ENCODE results near the gene FRMD1.

Gene FRMD1

GRCh38 chr6:168058691-168059551 lies 20.1 kb downstream of the FRMD1 start:
- TF ChIP-seq CTCF (IDR thresholded peaks at IDR 0.05; ENCODE audit: borderline replicate concordance, extremely low read depth, low read length, poor library complexity, severe bottlenecking) (no peak), EZH2 (IDR thresholded peaks at IDR 0.05; ENCODE audit: borderline replicate concordance, low read depth, low read length, severe bottlenecking) (no peak)
- no peak overlapping the region for H3K4me2 ChIP-seq (ENCODE audit: insufficient read depth, low read length)
- H3K27me3 ChIP-seq (ENCODE audit: insufficient read depth, low read length, poor library complexity) = no peaks in the 10 kb centered on the region

GRCh38 chr6:168057836-168058235 lies 21.2 kb downstream of the FRMD1 start:
- H3K9ac ChIP-seq (ENCODE audit: low read depth, low read length) = no peak overlapping the region
- TF ChIP-seq CTCF (IDR thresholded peaks at IDR 0.05; ENCODE audit: borderline replicate concordance, extremely low read depth, low read length, poor library complexity, severe bottlenecking) (no peak), EZH2 (IDR thresholded peaks at IDR 0.05; ENCODE audit: borderline replicate concordance, low read depth, low read length, severe bottlenecking) (no peak)
- no peaks in the 10 kb centered on the region for H3K4me1 ChIP-seq (ENCODE audit: insufficient read depth, low read length)
- H4K20me1 ChIP-seq (ENCODE audit: insufficient read depth, low read length) = no peaks in the 10 kb centered on the region
- no peak for DNase-seq
- peaks cover 28% of the 10 kb centered on the region for H3K9me3 ChIP-seq (ENCODE audit: insufficient read depth, low read length, severe bottlenecking)
- H3K27ac ChIP-seq (ENCODE audit: low read length) = no peak overlapping the region
- H3K4me3 ChIP-seq (ENCODE audit: low read depth in 1 of 2, low read length in 2 of 2) = no peak overlapping the region
- H3K36me3 ChIP-seq (ENCODE audit: insufficient read depth, low read length) = no peaks in the 10 kb centered on the region
- H3K27me3 ChIP-seq (ENCODE audit: insufficient read depth, low read length, poor library complexity) = no peaks in the 10 kb centered on the region
- ATAC-seq (ENCODE audit: insufficient read depth, low read depth) = no peak
- no peaks in the 10 kb centered on the region for H3K79me2 ChIP-seq (ENCODE audit: insufficient read depth, low read length)
- H3K4me2 ChIP-seq (ENCODE audit: insufficient read depth, low read length) = no peak overlapping the region
- H2AFZ ChIP-seq (ENCODE audit: low read depth, low read length) = no peak overlapping the region

More at GRCh38 chr6:168058691-168059551, 20.1 kb downstream of the FRMD1 start:
- DNase-seq (no peak), ATAC-seq (ENCODE audit: insufficient read depth, low read depth) (no peak)
- peaks cover 31% of the 10 kb centered on the region for H3K9me3 ChIP-seq (ENCODE audit: insufficient read depth, low read length, severe bottlenecking)
- H2AFZ ChIP-seq (ENCODE audit: low read depth, low read length) = no peak overlapping the region
- H4K20me1 ChIP-seq (ENCODE audit: insufficient read depth, low read length) = no peaks in the 10 kb centered on the region
- no peaks in the 10 kb centered on the region for H3K4me1 ChIP-seq (ENCODE audit: insufficient read depth, low read length)
- H3K4me3 ChIP-seq (ENCODE audit: low read depth in 1 of 2, low read length in 2 of 2) = no peak overlapping the region
- H3K27ac ChIP-seq (ENCODE audit: low read length) = no peak overlapping the region
- no peak overlapping the region for H3K9ac ChIP-seq (ENCODE audit: low read depth, low read length)
- H3K79me2 ChIP-seq (ENCODE audit: insufficient read depth, low read length) = no peaks in the 10 kb centered on the region
- no peaks in the 10 kb centered on the region for H3K36me3 ChIP-seq (ENCODE audit: insufficient read depth, low read length)

- Histone ChIP-seq H3K4me1 (ENCODE audit: insufficient read depth, low read length) (no peaks in the 10 kb centered on the region), H3K4me3 (ENCODE audit: low read depth in 1 of 2, low read length in 2 of 2) (no peak overlapping the region), H3K27ac (ENCODE audit: low read length) (no peak overlapping the region), H3K36me3 (ENCODE audit: insufficient read depth, low read length) (no peaks in the 10 kb centered on the region), H3K27me3 (ENCODE audit: insufficient read depth, low read length, poor library complexity) (no peaks in the 10 kb centered on the region), H3K9me3 (ENCODE audit: insufficient read depth, low read length, severe bottlenecking) (peaks cover 22% of the 10 kb centered on the region), H3K4me2 (ENCODE audit: insufficient read depth, low read length) (no peak overlapping the region), H3K79me2 (ENCODE audit: insufficient read depth, low read length) (no peaks in the 10 kb centered on the region), H2AFZ (ENCODE audit: low read depth, low read length) (no peak overlapping the region), H3K9ac (ENCODE audit: low read depth, low read length) (no peak overlapping the region), H4K20me1 (ENCODE audit: insufficient read depth, low read length) (no peaks in the 10 kb centered on the region)
- DNase-seq (no peak), ATAC-seq (ENCODE audit: insufficient read depth, low read depth) (no peak)
- no peak for TF ChIP-seq CTCF (IDR thresholded peaks at IDR 0.05; ENCODE audit: borderline replicate concordance, extremely low read depth, low read length, poor library complexity, severe bottlenecking)
- TF ChIP-seq EZH2 (IDR thresholded peaks at IDR 0.05; ENCODE audit: borderline replicate concordance, low read depth, low read length, severe bottlenecking) = no peak
Observed at GRCh38 chr6:168056892-168057527, 22.0 kb downstream of the FRMD1 start.
